22Rv1 (cell line): ENCODE results near the gene LSAMP.

Experiments
- CTCF ChIP-seq: fragments of 450-650 bp; IDR thresholded peaks from 2 replicates; pipeline ENCODE4 v1.5.1; 2017; ENCODE audit warnings: mild to moderate bottlenecking
- ZFX ChIP-seq: fragments of 450-650 bp; IDR thresholded peaks from 2 replicates; pipeline ENCODE4 v1.6.1; 2017; ENCODE audit warnings: antibody characterized with exemption, borderline replicate concordance

- TF ChIP-seq CTCF (no peak), ZFX (no peak)
Observed at GRCh38 chr3:116035429-116035828, 409.9 kb downstream of the LSAMP start.
